CD4-positive, alpha-beta T cell (primary cell): ENCODE data around the gene GARS1. TPM values are rescaled to one million over a fixed set of nuclear protein-coding genes. Genes with fewer than 3 reads are reported as not detected.
A peak's percentile ranks its signal among the peaks of the same experiment; 100 is the strongest.

Experiments
- ATAC-seq: fragments of 200-7000 bp; cut with Tn5 transposase; one replicate; pipeline ENCODE4 v1.10.0; 2022; ENCODE audit warnings: mild to moderate bottlenecking; ENCODE audit not compliant: poor library complexity
- CTCF ChIA-PET: fragments of 350-600 bp; sonication (Branson Sonifier 250); formaldehyde crosslinking; loops from one replicate; lab custom pipeline; 2021; ENCODE audit warnings: antibody characterized with exemption, inconsistent platforms; lab: Charles Lee
- POLR2A ChIA-PET: fragments of 350-600 bp; sonication (Branson Sonifier 250); formaldehyde crosslinking; loops from one replicate; lab custom pipeline; 2021; ENCODE audit warnings: antibody characterized with exemption, inconsistent platforms; lab: Charles Lee
- DNase-seq, 14 experiments: peaks; one replicate each; pipeline ENCODE4 v3.0.0-alpha.2; 2013 to 2020; ENCODE audit warnings: mixed read lengths in 2 of 14
- H3K27ac ChIP-seq, 2 donors: one replicate each; pipeline versions ENCODE4 v1.5.1 to v1.7.0; 2013; ENCODE audit warnings: low read length in 2 of 2, low read depth in 1 of 2, mild to moderate bottlenecking in 1 of 2
- H3K27me3 ChIP-seq, 2 experiments: 1 replicate in 1 of 2; 2 replicates in 1 of 2; pipeline versions ENCODE4 v1.6.1 to v1.7.0; 2013; ENCODE audit warnings: low read length in 2 of 2, control low read depth in 1 of 2, mild to moderate bottlenecking in 1 of 2, moderate library complexity in 1 of 2; ENCODE audit not compliant: insufficient read depth in 2 of 2, control insufficient read depth in 1 of 2
- H3K36me3 ChIP-seq: one replicate; pipeline ENCODE4 v1.6.1; 2013; ENCODE audit warnings: low read length, control low read depth; ENCODE audit not compliant: insufficient read depth
- H3K4me1 ChIP-seq: one replicate; pipeline ENCODE4 v1.6.1; 2013; ENCODE audit warnings: low read length, control low read depth; ENCODE audit not compliant: insufficient read depth
- H3K4me3 ChIP-seq: one replicate; pipeline ENCODE4 v1.5.1; 2013; ENCODE audit warnings: mild to moderate bottlenecking, low read length, moderate library complexity
- H3K9me3 ChIP-seq, 2 experiments: 1 replicate in 1 of 2; 2 replicates in 1 of 2; pipeline versions ENCODE4 v1.6.1 to v1.7.0; 2013; ENCODE audit warnings: low read length in 2 of 2, mild to moderate bottlenecking in 2 of 2, control low read depth in 1 of 2, moderate library complexity in 1 of 2; ENCODE audit not compliant: control insufficient read depth in 1 of 2, insufficient read depth in 1 of 2
- H3K27ac Mint-ChIP-seq: one replicate; pipeline ENCODE4 v1.8.0; 2020; ENCODE audit warnings: mixed read lengths
- H3K27me3 Mint-ChIP-seq: one replicate; pipeline ENCODE4 v1.8.0; 2021; ENCODE audit warnings: mixed read lengths
- H3K36me3 Mint-ChIP-seq: one replicate; pipeline ENCODE4 v1.8.0; 2021; ENCODE audit warnings: low read depth, mixed read lengths
- H3K4me1 Mint-ChIP-seq: one replicate; pipeline ENCODE4 v1.8.0; 2021; ENCODE audit warnings: low read depth, mixed read lengths
- H3K4me3 Mint-ChIP-seq: one replicate; pipeline ENCODE4 v1.8.0; 2020; ENCODE audit warnings: mild to moderate bottlenecking, mixed read lengths
- H3K9me3 Mint-ChIP-seq: one replicate; pipeline ENCODE4 v1.8.0; 2020; ENCODE audit warnings: mixed read lengths
- intact Hi-C, 2 experiments: fragments of 100-400 bp; cut with DNase I in 1 of 2; cut with micrococcal nuclease in 1 of 2; formaldehyde crosslinking; loops; one replicate each; pipeline versions ENCODE4 v1.15.1 to v1.9.0; 2023 to 2025; cut with DNase I, micrococcal nuclease
- total RNA-seq, 174 experiments: library from RNA in 2 of 174; stranded (reverse) in 2 of 174; gene quantifications; one replicate each; pipeline ENCODE4 v1.2.3 and lab custom pipeline; 2021 to 2026
- TF ChIP-seq, protein P1 (sequence below): fragments of 200-600 bp; IDR thresholded peaks from one replicate; pipeline ENCODE4 v1.8.0; 2022; ENCODE audit warnings: antibody characterized with exemption, mild to moderate bottlenecking

Gene GARS1
- total RNA-seq, 2 experiments from 2014 or later: 127 to 132 TPM

DNA sequence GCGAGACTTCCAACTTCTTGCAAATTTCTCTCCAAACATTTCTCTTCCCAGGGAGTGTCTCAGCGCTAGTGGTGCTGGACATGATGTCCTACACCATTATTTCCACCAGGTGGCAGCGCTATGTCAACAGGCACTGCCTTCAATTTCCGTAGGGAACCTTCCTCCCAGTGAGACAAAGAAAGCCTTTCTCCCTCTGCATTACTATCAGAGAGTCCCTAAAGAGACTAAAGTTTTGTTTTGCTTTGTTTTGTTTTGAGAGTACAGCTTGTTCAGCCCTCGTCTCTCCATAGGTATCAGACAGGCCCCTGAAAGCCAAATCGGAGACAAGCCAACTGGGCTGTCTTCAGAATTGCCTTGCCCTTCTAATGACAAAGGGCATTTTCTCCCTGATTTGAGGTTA is 45.8 kb upstream of the GARS1 start:
- Histone ChIP-seq H3K27ac (no peak overlapping the region), H3K9me3 (no peaks in the 10 kb centered on the region), H3K27me3 (no peaks in the 10 kb centered on the region), H3K4me3 (no peak overlapping the region), H3K36me3 (peaks cover 20% of the 10 kb centered on the region), H3K4me1 (no peaks in the 10 kb centered on the region)
- H3K4me3 Mint-ChIP-seq: no peak overlapping the region
- H3K9me3 Mint-ChIP-seq: no peaks in the 10 kb centered on the region
- ATAC-seq (peak; percentile 56), DNase-seq (peak in 9 of 14 experiments; percentile 4 to 61 (median 37))
- ChIA-PET CTCF (interaction anchor here (0.9 kb wide), 1 partner anchor 191 kb away, joined by 4 read pairs; no protein-coding TSS in a partner anchor), POLR2A (interaction anchor here (1.4 kb wide), 1 partner anchor 45 kb away, joined by 3 read pairs; the partner anchor contains the start of gene GARS1)
- H3K27me3 Mint-ChIP-seq: no peaks in the 10 kb centered on the region
- TF ChIP-seq, protein P1, sequence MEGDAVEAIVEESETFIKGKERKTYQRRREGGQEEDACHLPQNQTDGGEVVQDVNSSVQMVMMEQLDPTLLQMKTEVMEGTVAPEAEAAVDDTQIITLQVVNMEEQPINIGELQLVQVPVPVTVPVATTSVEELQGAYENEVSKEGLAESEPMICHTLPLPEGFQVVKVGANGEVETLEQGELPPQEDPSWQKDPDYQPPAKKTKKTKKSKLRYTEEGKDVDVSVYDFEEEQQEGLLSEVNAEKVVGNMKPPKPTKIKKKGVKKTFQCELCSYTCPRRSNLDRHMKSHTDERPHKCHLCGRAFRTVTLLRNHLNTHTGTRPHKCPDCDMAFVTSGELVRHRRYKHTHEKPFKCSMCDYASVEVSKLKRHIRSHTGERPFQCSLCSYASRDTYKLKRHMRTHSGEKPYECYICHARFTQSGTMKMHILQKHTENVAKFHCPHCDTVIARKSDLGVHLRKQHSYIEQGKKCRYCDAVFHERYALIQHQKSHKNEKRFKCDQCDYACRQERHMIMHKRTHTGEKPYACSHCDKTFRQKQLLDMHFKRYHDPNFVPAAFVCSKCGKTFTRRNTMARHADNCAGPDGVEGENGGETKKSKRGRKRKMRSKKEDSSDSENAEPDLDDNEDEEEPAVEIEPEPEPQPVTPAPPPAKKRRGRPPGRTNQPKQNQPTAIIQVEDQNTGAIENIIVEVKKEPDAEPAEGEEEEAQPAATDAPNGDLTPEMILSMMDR: peak; percentile 83
- H3K4me1 Mint-ChIP-seq: peaks cover 5% of the 10 kb centered on the region
- peaks cover 45% of the 10 kb centered on the region for H3K36me3 Mint-ChIP-seq
- intact Hi-C loops: loop anchor here (1.0 kb wide), 1 partner anchor 191 kb away; no protein-coding TSS in a partner anchor
- H3K27ac Mint-ChIP-seq: no peak overlapping the region

DNA sequence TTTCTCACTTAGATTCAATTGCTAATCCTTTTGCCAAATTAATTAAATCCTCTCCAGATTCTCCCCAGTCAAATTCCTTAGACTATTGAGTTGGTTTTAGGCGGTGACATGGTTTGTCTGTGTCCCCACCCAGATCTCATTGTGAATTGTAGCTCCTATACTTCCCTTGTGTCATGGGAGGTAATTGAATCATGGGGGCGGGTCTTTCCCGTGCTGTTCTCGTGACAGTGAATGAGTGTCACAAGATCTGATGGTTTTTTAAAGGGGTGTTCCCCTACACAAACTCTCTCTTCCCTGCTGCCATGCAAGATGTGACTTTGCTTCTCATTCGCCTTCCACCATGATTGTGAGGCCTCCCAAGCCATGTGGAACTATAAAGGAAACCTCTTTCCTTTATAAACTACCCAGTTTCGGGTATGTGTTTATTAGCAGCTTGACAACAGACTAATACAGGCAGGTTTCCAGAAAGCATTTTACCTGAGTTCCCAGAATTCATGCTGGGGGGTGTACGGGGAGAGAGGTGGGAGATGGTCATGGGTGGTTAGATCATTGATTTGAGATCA is 44.7 kb upstream of the GARS1 start:
- Histone ChIP-seq H3K4me3 (no peak overlapping the region), H3K36me3 (peaks cover 20% of the 10 kb centered on the region), H3K9me3 (no peaks in the 10 kb centered on the region), H3K27me3 (no peaks in the 10 kb centered on the region), H3K27ac (no peak overlapping the region), H3K4me1 (no peaks in the 10 kb centered on the region)
- H3K36me3 Mint-ChIP-seq: peaks cover 39% of the 10 kb centered on the region
- peaks cover 5% of the 10 kb centered on the region for H3K4me1 Mint-ChIP-seq
- DNase-seq: peak in 2 of 14 experiments; percentile 27 to 40
- intact Hi-C loops: loop anchor here in 1 of 2 experiments (1.0 kb wide), 1 partner anchor 190 kb away; no protein-coding TSS in a partner anchor
- ChIA-PET CTCF (interaction anchor here (0.9 kb wide), 2 partner anchors 14 to 190 kb away, joined by 3 to 4 read pairs; no protein-coding TSS in a partner anchor), POLR2A (interaction anchor here (1.4 kb wide), 1 partner anchor 44 kb away, joined by 3 read pairs; the partner anchor contains the start of gene GARS1)
- no peaks in the 10 kb centered on the region for H3K9me3 Mint-ChIP-seq
- no peak overlapping the region for H3K27ac Mint-ChIP-seq
- no peak for ATAC-seq
- no peaks in the 10 kb centered on the region for H3K27me3 Mint-ChIP-seq
- H3K4me3 Mint-ChIP-seq: no peak overlapping the region
- TF ChIP-seq, protein P1: no peak

DNA sequence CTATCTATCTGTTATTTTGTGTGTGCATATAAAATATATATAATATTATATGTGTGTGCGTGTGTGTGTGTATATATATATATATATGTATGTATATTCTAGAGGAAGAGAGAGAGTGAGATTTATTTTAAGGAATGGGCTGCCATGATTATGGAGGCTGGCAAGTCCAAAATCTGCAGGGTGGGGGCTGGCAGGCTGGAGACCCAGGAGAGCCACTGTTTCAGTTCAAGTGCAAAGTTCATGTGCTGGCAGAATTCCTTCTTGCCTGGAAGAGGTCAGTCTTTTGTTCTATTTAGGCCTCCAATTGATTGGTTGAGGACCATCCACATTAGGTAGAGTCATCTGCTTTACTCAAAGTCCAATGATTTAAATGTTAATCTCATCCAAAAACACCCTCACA is 42.3 kb upstream of the GARS1 start:
- no peak for DNase-seq
- Histone ChIP-seq H3K4me1 (no peaks in the 10 kb centered on the region), H3K36me3 (peaks cover 11% of the 10 kb centered on the region), H3K9me3 (no peaks in the 10 kb centered on the region), H3K27me3 (no peaks in the 10 kb centered on the region), H3K4me3 (no peak overlapping the region), H3K27ac (no peak overlapping the region)
- Mint-ChIP-seq H3K36me3 (peaks cover 29% of the 10 kb centered on the region), H3K4me1 (peaks cover 5% of the 10 kb centered on the region), H3K4me3 (no peak overlapping the region), H3K27me3 (no peaks in the 10 kb centered on the region), H3K27ac (no peak overlapping the region), H3K9me3 (no peaks in the 10 kb centered on the region)
- ATAC-seq: no peak
- CTCF ChIA-PET: interaction anchor here (1.0 kb wide), 1 partner anchor 12 kb away, joined by 3 read pairs; no protein-coding TSS in a partner anchor
- POLR2A ChIA-PET: no interaction called here
- intact Hi-C loops: no loop called here
- TF ChIP-seq, protein P1: no peak
